GM19240 (cell line): ENCODE measurements around the gene VIPR2.

Experiments
- DNase-seq: peaks from one replicate; pipeline ENCODE4 v3.0.0; 2011; ENCODE audit warnings: low spot score; ENCODE audit not compliant: insufficient read length

VIPR2 gene

DNA sequence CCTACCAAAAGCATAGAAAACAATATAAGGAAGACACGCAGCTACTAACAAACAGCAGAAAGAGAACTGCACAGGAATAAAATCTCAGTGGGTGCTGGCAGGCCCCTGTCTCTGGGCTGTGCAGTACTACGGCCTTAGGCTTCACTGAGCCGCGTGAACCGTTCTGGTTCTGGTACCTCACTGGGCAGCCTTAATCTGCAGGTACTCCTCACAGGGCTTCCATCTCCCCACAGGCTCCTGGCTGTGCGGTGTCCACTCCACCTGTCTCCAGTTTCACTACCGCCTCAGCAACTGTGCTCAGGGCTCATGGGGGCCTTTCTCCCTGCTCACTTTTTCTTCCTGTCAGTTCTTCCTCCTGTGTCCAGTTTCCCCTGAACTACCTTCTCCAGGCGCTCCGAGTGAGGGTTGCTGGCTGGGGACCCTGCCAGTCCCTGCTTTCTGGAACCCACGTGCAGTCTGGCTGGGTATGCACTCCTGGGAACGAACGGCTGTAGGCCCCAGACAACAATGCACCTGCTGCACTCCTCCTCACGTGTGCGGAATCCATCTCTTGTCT, 75.7 kb downstream of the VIPR2 start:
- no peak for DNase-seq

DNA sequence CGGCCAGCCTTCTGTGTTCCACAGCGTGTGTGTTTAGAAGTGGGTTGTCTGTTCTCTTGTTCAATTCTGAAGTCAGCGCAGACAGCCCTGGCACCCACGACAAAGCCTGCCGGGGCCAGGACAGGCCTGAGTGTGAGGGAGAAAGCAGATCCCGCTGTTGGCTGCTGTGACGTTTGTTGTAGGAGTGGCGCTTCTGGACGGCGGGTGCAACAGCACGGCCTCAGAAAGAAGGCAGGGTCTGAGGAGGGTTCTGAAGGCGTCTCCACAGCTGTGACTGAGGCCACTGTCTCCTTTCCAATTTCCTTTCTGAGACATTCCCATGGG, 76.2 kb downstream of the VIPR2 start:
- no peak for DNase-seq

DNA sequence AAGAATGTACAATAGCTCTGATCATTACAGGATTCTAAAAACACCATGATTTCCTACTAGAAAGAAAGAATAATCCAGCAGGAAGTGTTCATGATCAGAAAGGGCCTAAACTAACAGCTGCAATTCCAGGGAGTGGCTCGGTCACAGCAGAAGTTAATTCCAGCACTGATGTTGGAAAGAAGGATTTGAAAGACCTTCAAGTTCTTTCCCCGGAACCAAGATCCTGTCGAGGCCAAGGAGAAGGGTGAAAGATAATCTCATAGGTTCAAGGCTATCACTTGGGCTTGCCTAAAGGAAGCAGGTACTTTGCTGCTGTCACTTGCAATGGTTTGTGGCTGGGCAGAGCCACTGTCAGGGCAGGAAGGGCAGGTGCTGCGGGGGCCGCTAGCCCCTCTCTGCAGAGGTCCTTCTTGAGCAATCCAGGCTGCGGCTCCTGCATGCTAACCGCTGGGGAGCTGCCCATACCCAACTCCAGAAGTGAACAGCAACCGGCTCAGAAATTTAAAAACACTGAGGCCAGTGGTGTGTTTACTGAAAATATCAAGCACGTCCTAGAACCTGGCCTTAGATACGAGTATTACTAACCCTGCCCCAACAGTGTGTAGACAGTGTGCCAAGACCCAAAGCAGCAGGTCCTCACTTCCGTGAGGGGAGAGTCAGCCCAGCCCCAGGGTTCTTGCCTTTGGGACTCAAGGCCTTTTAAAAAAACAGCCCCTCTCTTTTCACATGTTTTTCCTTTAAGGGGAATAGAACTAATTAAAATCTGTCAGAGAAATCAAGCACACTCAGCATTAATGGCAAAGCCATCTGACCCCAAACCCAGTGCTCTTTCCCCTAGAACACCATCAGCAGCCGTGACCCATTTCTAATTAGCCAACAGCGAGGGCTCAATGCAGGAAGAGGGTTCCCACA, 76.8 kb downstream of the VIPR2 start:
- DNase-seq, result no peak

DNA sequence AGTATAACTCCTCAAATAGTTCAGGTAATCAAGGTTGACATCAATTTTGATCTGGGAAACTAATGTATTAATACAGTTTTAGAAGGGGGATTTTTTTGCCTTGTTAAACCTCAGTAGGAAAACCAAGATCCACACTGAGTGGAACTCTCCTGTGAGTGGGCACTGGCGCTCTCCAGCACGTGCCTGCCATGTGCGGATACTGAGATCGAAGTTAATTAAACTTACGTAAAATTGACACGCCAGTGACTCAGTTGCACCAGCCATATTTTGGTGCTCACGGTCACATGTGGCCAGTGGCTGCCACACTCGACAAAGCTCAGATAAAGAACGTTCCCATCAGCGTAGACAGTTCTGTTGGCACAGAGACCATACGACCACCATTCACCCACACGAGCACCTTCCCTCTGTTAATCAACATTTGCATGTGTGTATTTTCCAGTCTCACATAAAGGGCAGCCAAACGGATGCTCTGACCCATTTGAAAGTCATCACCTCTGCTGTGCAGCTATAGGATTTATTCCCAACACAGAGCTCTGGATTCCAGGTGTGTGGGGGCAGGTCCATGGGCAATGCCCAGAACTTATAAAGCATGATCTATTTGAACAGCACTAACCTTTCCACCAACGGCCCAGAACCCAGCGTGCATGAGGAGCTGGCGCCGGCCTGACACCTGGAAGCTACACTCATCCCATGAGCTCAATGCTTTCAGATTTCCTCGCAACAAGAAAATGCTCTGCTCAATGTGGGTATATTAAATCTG, 77.7 kb downstream of the VIPR2 start:
- DNase-seq, result no peak

DNA sequence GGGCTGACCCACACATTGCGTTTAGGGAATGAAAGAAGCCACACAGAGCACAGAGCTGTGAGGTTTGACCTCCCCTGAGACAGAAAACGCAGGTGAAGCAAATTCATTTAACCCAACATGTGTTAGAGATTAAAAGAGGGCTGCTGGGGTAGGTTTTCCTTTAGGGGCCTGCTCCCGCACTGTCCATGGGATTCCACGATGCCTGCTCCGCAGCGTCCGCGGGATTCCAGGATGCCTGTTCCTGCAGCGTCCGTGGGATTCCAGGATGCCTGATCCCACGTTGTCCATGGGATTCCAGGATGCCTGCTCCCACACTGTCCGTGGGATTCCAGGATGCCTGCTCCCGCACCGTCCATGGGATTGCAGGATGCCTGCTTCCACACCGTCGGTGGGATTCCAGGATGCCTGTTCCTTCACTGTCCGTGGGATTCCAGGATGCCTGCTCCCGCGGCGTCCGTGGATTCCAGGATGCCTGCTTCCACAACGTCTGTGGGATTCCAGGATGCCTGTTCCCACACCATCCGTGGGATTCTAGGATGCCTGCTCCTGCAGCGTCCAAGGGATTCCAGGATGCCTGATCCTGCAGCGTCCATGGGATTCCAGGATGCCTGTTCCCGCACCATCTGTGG, 78.7 kb downstream of the VIPR2 start:
- no peak for DNase-seq

DNA sequence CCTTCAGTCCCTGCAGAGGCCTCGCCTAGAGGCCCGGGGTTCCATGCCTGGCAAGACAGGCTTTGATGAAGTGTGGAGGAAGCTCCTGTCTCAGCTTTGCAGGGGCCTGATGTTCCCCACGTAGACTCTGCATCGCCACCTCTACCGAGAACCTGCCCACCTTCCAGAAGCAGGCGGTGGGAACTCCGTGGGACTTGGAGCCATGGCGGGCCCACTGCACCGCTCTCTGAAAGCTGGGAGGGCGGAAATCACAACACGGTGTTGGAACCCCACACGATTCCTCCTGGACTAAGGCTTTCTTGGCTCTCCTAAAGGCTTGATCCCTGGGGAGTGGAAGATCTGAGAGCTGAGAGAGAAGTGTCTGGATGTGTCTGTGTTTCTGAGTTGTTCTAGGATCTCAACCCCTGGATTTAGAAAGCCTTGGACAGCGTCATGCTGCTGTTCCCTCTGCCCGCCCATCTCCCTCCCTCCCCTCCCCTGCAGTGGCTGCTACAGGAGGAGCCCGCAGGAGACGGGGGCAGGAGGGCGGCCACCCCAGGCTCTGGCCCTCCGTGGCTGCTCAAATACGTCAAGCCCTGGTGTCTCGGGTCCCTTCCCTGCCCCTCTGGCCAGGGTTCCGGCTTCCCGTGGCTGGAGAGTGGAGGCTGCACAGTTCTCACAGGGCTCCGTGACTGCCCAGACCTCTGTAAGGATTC, 79.7 kb downstream of the VIPR2 start:
- no peak for DNase-seq

DNA sequence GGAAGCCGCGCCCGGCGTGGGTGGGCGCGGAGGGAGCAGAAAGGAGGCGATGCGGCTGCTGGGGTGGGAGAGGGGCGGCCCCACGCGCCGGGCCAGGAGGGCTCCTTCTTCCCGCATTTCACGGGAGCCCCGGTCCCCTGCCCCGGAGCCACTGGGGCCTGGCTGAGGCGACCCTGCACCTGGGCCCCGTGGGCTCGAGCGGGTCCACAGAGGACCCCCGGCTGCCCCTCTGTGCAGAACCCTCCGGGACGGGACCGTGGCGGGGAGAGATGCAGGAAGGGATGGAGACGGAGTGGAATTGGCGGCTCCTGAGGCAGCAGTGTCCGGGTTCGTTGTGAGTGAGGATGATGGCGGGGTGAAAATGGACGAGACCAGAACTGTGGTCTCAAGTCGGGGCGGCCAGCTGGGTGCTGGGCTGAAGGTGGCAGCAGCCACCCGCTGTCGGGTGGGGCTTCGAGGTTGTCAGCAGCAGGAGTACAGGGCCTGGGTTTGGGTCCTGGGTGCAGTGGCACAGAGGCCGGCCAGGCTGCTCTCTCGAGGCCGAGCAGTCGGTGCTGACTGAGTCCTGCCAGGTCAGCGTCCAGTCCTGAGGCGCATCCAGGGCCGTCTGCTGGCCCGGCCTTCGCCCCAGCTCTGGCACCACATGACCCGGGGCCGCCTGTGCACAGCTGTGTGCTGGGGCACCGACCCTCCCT, 80.4 kb downstream of the VIPR2 start:
- no peak for DNase-seq

DNA sequence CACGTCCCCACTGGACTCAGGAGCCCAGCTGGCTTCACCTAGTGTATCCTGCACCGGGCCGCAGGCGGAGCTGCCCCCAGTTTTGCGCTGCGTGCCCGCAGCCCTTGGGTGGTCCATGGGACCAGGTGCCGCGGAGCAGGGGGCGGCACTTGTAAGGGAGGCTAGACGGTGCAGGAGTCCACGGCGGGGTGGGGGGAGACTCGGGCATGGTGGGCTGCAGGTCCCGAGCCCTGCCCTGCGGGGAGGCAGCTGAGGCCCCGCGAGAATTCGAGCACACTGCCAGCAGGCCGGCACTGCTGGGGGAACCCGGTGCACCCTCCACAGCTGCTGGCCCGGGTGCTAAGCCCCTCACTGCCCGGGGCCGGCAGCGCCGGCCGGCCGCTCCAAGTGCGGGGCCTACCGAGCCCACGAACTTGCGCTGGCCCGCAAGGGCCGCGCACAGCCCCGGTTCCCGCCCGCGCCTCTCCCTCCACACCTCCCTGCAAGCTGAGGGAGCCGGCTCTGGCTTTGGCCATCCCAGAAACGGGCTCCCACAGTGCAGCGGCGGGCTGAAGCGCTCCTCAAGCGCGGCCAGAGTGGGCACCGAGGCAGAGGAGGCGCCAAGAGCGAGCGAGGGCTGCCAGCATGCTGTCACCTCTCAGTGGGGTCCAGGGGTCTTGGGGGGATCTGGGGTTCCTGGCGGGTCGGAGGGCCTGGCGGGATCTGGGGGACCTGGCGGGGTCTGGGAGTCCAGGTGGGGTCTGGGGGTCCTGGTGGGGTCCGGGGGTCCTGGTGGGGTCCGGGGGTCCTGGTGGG, 81.4 kb downstream of the VIPR2 start:
- DNase-seq, result no peak

DNA sequence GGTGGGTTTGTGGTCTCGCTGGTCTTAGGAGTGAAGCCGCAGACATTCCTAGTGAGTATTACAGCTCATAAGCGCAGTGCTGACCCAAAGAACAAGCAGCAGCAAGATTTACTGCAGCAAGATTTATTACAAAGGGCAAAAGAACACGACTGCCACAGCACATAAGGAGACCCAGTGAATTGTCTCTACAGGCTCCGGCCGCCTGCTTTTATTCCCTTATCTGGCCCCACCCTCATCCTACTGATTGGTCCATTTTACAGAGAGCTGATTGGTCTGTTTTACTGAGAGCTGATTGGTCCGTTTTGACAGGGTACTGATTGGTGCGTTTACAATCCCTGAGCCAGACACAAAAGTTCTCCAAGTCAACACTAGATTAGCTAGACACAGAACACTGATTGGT, 82.1 kb downstream of the VIPR2 start:
- DNase-seq, result no peak

DNA sequence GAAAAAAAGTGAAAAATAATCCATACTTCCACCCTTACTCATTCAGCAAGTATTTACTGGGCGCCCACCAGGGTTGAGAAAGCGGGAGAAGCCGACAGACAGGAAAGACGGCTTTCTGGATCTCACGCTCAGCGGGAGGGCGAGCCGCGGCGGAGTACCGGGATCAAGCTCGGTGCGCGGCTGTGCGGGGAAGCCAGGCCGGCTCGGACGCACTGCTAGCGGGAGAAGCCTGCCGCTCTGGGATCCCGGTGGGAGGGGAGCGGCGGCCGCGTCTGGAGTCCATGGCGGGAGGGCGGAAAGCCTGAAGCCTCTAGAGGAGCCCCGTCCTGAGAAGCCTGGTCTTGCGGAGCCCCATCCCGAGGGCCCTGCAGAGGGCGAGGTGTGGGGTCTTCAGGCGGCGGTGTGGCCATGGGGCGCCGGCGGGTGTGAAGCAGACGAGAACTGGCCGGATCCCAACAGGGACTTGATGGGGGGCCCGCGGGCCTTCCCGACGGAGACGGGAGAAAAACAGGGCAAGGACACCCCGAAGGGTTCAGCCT, 82.9 kb downstream of the VIPR2 start:
- no peak for DNase-seq

DNA sequence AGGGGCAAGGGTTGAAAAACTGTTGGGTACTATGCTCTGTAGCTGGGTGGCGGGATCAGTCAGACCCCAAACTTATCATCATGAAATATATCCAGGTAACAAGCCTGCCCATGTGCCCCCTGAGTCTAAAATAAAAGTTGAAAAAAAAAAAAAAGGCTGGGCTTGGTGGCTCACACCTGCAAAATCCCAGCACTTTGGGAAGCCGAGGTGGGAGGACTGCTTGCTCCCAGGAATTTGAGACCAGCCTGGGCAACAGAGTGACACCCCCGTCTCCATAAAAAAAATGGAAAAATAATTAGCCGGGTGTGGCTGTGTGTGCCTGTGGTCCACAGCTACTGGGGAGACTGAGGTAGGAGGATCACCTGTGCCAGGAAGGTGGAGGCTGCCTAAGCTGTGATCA, 83.5 kb downstream of the VIPR2 start:
- no peak for DNase-seq

DNA sequence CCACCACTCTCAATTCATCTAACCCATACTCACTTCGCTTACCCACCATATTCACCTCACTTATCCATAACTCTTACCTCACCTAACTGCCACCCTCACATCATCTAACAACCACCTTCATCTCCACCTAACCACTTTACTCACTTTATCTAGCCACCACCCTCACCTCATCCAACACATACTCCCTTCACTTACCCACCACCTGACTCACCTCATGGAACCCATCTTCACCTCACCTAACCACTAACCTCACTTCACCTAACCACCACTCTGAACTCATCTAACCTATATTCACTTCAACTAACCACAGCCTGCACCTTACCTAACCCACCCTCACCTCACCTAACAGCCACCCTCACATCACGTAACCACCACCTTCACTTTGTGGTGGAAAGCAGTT, 84.2 kb downstream of the VIPR2 start:
- no peak for DNase-seq

DNA sequence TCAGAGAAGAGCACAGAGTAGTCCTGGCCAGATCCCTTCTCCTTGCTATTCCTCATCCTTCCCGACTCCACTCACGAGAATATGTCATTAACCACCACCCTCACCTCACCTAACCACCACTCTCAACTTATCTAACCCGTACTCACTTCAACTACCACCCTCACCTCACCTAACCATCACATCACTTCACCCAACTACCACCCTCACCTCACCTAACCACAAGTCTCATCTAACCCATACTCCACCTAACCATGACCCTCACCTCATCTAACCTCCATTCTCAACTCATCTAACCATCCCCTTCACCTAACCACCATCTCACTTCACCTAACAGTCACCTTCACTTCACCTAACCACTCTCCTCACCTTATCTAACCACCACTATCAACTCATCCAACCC, 85.0 kb downstream of the VIPR2 start:
- DNase-seq, result no peak

DNA sequence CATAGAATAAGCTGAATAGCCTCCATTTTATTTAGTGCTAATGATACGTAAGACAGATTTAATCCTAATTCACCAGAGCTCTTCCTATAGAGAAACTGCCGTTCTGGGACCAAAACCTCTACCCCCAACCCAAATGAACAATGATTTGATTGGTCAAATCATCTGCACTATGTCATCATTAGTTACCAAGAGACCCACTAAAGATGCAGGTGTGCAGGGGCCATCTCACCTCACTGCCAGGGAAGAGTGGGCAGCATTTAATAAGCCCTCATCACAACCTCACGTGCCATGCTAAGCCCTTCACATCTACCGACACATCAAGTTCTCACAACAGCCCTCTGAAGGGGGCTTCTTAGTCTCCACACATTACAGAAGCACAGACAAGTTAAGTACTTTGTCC, 87.0 kb downstream of the VIPR2 start:
- DNase-seq, result no peak

DNA sequence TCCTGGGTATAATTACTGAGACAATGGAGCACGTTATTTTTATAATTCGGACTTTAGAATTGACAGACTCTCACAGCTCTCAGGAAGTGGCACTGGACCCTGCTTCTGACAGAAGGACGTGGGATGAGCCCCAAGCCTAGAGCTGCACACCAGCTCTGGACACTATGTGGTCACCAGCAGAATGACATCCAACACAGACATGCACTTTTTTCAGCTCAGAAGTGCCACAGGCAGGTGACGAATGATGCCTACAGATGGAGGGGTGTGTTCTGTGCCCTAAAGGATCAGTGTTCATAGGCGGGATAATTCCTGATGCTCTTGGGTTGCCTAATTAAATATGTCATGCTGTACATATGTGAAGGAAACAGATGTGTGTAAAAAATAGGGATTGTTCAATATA, 87.9 kb downstream of the VIPR2 start:
- DNase-seq, result no peak

DNA sequence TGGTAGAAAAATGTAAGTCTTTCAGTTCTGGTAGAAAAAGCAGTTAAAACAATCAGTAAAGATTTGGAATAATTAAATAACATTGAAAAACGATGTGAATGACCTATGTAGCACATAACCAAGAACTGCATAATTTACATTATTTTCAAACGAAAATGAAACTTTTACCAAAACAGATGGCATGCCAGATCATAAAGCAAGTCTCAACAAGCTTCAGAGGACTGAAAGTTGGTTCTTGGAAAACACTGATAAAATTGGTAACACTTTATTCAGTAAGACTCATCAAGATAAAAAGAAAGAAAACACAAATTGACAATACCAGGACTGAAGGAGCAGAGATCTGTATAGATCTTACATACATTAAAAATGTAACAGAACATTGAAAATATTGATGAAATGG, 92.8 kb downstream of the VIPR2 start:
- no peak for DNase-seq

DNA sequence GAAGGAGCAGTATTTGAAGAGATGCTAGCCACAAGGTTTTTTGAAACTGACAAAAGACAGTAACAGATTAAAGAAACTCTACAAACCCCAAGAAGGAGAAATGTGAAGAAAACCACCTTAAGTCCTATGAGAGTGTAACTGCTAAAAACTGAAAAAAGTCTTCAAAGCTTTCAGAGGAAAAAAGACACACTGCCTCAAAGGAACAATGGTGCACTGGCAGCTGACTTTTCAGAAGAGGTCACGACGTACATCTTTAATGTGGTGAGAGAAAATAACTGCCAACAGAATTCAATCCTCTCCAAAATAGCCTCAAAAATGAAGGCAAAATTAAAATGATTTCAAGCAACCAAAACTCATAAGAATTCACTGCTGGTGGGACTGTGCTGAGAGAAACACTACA, 94.0 kb downstream of the VIPR2 start:
- DNase-seq, result no peak

DNA sequence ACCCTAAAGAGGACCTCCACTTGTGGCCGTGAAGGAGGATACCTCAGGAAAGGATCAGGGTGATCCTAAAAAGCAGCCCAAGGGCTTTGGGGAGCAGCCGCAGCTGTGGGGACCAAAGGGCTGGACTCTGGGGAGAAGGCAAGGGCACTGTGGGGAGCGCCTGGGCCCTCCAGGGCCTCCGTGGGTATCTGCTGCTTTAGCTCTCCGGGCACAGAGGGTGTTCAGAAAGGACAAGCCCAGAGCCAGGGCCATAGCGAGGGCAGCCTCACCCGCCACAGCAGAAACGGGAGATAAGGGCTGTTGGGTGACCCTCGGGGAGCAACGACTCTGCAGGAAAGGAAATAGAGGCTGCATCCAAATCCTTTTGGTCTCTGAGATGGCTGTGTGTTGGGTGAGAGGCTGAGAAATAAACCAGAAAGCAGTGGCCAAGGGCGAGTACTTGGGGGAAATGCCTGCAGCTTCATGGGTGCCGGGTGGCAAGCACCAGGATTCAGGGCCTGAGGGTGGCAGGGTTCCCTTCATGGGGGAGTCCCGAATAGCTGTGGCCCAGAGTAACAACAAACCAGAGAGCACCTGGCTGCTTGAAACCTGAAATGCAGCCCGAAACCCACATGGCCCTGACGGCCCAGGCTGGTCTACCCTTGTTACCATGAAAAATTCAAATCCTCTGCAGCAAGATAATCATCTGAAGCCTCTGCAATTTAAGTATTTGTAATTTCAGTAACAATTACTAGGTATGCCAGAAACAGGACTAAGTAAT, 95.2 kb downstream of the VIPR2 start:
- DNase-seq, result no peak

DNA sequence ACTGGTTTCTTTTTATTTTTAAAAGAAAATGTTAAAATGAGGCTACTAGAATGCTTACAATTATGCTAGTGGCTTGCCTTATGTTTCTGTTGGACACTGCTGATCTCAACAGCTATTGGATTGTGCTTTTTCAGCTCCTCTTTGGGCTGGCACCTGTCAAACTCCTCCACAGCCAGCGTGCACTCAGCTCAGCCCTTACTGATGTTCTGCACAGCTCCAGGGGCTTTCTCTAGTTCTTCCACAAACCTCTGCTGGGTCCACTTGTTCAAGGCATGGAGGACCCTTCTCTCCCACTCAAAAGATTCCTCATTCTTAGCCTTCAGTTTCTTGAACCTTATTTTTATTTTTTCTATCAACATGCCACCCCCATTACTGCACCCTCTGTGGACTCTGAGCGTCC, 96.0 kb downstream of the VIPR2 start:
- no peak for DNase-seq
